KG1 (cell line): Measurements from ENCODE around the gene EIF5AL1.
A peak's percentile ranks its signal among the peaks of the same experiment; 100 is the strongest.
"Not testable (repeated sequence)": the region's sequence is repeated elsewhere in the genome, so short reads cannot be mapped to it uniquely, and the experiment has no call there.

Experiments used
- DNase-seq: peaks from one replicate; lab custom pipeline; 2025; lab: John Stamatoyannopoulos, UW

The EIF5AL1 gene

GRCh38 chr10:79511891-79512583 lies at the start of gene EIF5AL1:
Gene EIF5AL1 (plus strand): TSS chr10:79512533. CDS start chr10:79512650, 117 bp downstream.
- DNase-seq, result not testable (repeated sequence)

- DNase-seq, result no peak
Observed at GRCh38 chr10:79463578-79464496, 48.5 kb upstream of the EIF5AL1 start.

- no peak for DNase-seq
Observed at GRCh38 chr10:79465341-79465740, 47.0 kb upstream of the EIF5AL1 start.

GRCh38 chr10:79468015-79468560 lies 44.2 kb upstream of the EIF5AL1 start:
- DNase-seq, result no peak

- DNase-seq, result no peak
Observed at GRCh38 chr10:79468841-79469585, 43.3 kb upstream of the EIF5AL1 start.

- DNase-seq, result no peak
Observed at GRCh38 chr10:79470096-79470495, 42.2 kb upstream of the EIF5AL1 start.

GRCh38 chr10:79471776-79472175 lies 40.6 kb upstream of the EIF5AL1 start:
- no peak for DNase-seq

GRCh38 chr10:79472449-79472848 lies 39.9 kb upstream of the EIF5AL1 start:
- DNase-seq, result no peak

GRCh38 chr10:79472951-79473350 lies 39.4 kb upstream of the EIF5AL1 start:
- DNase-seq, result no peak

GRCh38 chr10:79473496-79474095 lies 38.7 kb upstream of the EIF5AL1 start:
- DNase-seq, result peak; percentile 30

GRCh38 chr10:79475119-79475653 lies 37.1 kb upstream of the EIF5AL1 start:
- no peak for DNase-seq

- DNase-seq, result no peak
Observed at GRCh38 chr10:79475877-79476276, 36.5 kb upstream of the EIF5AL1 start.

GRCh38 chr10:79476645-79477044 lies 35.7 kb upstream of the EIF5AL1 start:
- no peak for DNase-seq

- DNase-seq, result no peak
Observed at GRCh38 chr10:79477456-79477855, 34.9 kb upstream of the EIF5AL1 start.

GRCh38 chr10:79479283-79479909 lies 32.9 kb upstream of the EIF5AL1 start:
- DNase-seq, result no peak

- DNase-seq, result no peak
Observed at GRCh38 chr10:79482304-79482703, 30.0 kb upstream of the EIF5AL1 start.

- no peak for DNase-seq
Observed at GRCh38 chr10:79482741-79483140, 29.6 kb upstream of the EIF5AL1 start.

- no peak for DNase-seq
Observed at GRCh38 chr10:79483299-79483698, 29.0 kb upstream of the EIF5AL1 start.

GRCh38 chr10:79483948-79484347 lies 28.4 kb upstream of the EIF5AL1 start:
- no peak for DNase-seq

GRCh38 chr10:79484476-79484875 lies 27.9 kb upstream of the EIF5AL1 start:
- no peak for DNase-seq
